Heart left ventricle (tissue), 16 donors: ENCODE measurements around the gene AGAP2. TPM values are rescaled to one million over a fixed set of nuclear protein-coding genes. Genes with fewer than 3 reads are reported as not detected.

Source experiments
- ATAC-seq, 4 donors: fragments of 200-7000 bp; cut with Tn5 transposase; one replicate each; pipeline ENCODE4 v1.9.1; 2020 to 2022; ENCODE audit warnings: moderate library complexity in 4 of 4, mild to moderate bottlenecking in 3 of 4, moderate number of reproducible peaks in 1 of 4
- DNase-seq, 5 donors: peaks; one replicate each; pipeline ENCODE4 v3.0.0-alpha.2; 2020
- H3K27ac ChIP-seq, 12 donors: fragments of 200-600 bp; sonication (generic) in 4 of 12; one replicate each; pipeline versions ENCODE4 v1.5.0 to v1.8.0; 2016 to 2022; ENCODE audit warnings: mild to moderate bottlenecking in 2 of 12
- H3K27me3 ChIP-seq, 9 donors: fragments of 200-600 bp; sonication (generic) in 2 of 9; one replicate each; pipeline versions ENCODE4 v1.5.1 to v1.8.0; 2016 to 2022; ENCODE audit warnings: mild to moderate bottlenecking in 3 of 9
- H3K36me3 ChIP-seq, 9 donors: fragments of 200-600 bp; sonication (generic) in 2 of 9; one replicate each; pipeline versions ENCODE4 v1.5.0 to v1.8.0; 2018 to 2022; ENCODE audit warnings: mild to moderate bottlenecking in 2 of 9
- H3K4me1 ChIP-seq, 12 donors: fragments of 200-600 bp; sonication (generic) in 4 of 12; one replicate each; pipeline versions ENCODE4 v1.5.0 to v1.8.0; 2016 to 2022; ENCODE audit warnings: mild to moderate bottlenecking in 3 of 12
- H3K4me3 ChIP-seq, 12 donors: fragments of 200-600 bp; sonication (generic) in 4 of 12; one replicate each; pipeline versions ENCODE4 v1.5.0 to v1.8.0; 2017 to 2022; ENCODE audit warnings: mild to moderate bottlenecking in 9 of 12, moderate library complexity in 4 of 12
- H3K9me3 ChIP-seq, 12 donors: fragments of 200-600 bp; sonication (generic) in 4 of 12; one replicate each; pipeline versions ENCODE4 v1.5.0 to v1.8.0; 2016 to 2022; ENCODE audit warnings: mild to moderate bottlenecking in 1 of 12
- POLR2A ChIP-seq, 2 donors: fragments of 450-650 bp; IDR thresholded peaks; one replicate each; pipeline ENCODE4 v1.6.1; 2017; ENCODE audit warnings: antibody characterized with exemption in 2 of 2, mild to moderate bottlenecking in 2 of 2, moderate library complexity in 2 of 2
- WGBS, 4 donors: extraction: QIAGEN DNeasy Blood & Tissue Kit in 2 of 4; methylation state at CpG; one replicate each; pipeline versions ENCODE4 v1.1.5 to v1.1.7; 2013 to 2018; 5-methylcytosine and 5-hydroxymethylcytosine counted together
- intact Hi-C, 10 donors: fragments of 100-400 bp; cut with DNase I; formaldehyde crosslinking; loops; one replicate each; pipeline versions ENCODE4 v1.11.1 to v1.14.2; 2022
- polyA plus RNA-seq, 2 donors: library from polyadenylated mRNA; stranded (reverse); fragments of 200-250 nt; gene quantifications; one replicate each; pipeline ENCODE4 v1.2.3, GENCODE V29; 2013
- total RNA-seq, 9 donors: library from RNA; depleted of rRNA in 2 of 9; stranded (reverse); fragments of >200 nt in 2 of 9; fragmentation: NEBNext Ultra II Directional in 3 of 9; extraction: Animal tissue kit (Norgen Biotek cat#: 25700) in 3 of 9; gene quantifications; one replicate each; pipeline versions ENCODE4 v1.1.0 to v1.2.4, GENCODE V29; 2016 to 2023
- TF ChIP-seq, protein P1 (sequence below), 12 donors: fragments of 200-600 bp; sonication (generic) in 4 of 12; IDR thresholded peaks; one replicate each; pipeline versions ENCODE4 v1.5.0 to v1.8.0; 2018 to 2022; ENCODE audit warnings: antibody characterized with exemption in 12 of 12, mild to moderate bottlenecking in 5 of 12
- donor health status: ischemic (EF 13 %, LVEDD 7.1; RV severe dilation, severe dysfunction).
- donor health status: healthy with polysubstance abuse.
- donor health status: DM: no; HTN: yes; CAD: no.
- donor health status: DM: no; HTN: no; CAD: no.
- donor health status: ischemic (EF 25% LVEDD 6.9; RV normal size, moderate dysfunction).
- donor health status: ischemic (EF 25% LVEDD 5.7; RV mildly dilated, moderate dysfunction).
- donor health status: healthy.
- donor health status: DM: yes; HTN: yes; CAD: no.
- donor health status: ischemic (EF 35%, LVEDD 5.7; RV mildly dilated, moderate dysfunction).
- donor health status: nonischemic (EF 11% LVEDD 7.7; RV severe dilation, severe dysfunction).
- donor health status: DM: yes; HTN: yes; CAD: no.
- donor health status: PGD.
- donor health status: ischemic (EF 29% LVEDD 5.4; RV normal size, mild dysfunction).
- donor health status: nonischemic (EF 23%, LVEDD 6.1; RV moderate dilation, normal function).

AGAP2 gene
- total and polyA plus RNA-seq, 11 donors, result 3.9 to 12.0 (median 5.5) TPM

- WGBS, 4 donors, result 3 to 4% (median 3%) methylated on average over 48 to 76 of the region's 76 CpGs
- Histone ChIP-seq H3K27ac (peak overlapping the region in 10 of 12 donors; percentile 13 to 79 (median 54)), H3K4me3 (peak overlapping the region; percentile 64 to 97 (median 72)), H3K9me3 (no peaks in the 10 kb centered on the region), H3K27me3 (no peaks in the 10 kb centered on the region), H3K4me1 (peaks cover 0 to 51% (median 30%) of the 10 kb centered on the region in 12 donors), H3K36me3 (peaks cover 0 to 25% (median 17%) of the 10 kb centered on the region in 9 donors)
- no peak for ATAC-seq
- intact Hi-C loops, result no loop called here
- TF ChIP-seq, protein P1, sequence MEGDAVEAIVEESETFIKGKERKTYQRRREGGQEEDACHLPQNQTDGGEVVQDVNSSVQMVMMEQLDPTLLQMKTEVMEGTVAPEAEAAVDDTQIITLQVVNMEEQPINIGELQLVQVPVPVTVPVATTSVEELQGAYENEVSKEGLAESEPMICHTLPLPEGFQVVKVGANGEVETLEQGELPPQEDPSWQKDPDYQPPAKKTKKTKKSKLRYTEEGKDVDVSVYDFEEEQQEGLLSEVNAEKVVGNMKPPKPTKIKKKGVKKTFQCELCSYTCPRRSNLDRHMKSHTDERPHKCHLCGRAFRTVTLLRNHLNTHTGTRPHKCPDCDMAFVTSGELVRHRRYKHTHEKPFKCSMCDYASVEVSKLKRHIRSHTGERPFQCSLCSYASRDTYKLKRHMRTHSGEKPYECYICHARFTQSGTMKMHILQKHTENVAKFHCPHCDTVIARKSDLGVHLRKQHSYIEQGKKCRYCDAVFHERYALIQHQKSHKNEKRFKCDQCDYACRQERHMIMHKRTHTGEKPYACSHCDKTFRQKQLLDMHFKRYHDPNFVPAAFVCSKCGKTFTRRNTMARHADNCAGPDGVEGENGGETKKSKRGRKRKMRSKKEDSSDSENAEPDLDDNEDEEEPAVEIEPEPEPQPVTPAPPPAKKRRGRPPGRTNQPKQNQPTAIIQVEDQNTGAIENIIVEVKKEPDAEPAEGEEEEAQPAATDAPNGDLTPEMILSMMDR (IDR thresholded peaks at IDR 0.05), result no peak
- TF ChIP-seq POLR2A (IDR thresholded peaks at IDR 0.05), result no peak
- peak in 4 of 5 donors; percentile 39 to 69 (median 48) for DNase-seq
These were observed 17.2 kb upstream of the AGAP2 start for GRCh38 chr12:57755454-57756372.

GRCh38 chr12:57755194-57755453 is 16.6 kb upstream of the AGAP2 start:
- no peak for TF ChIP-seq POLR2A (IDR thresholded peaks at IDR 0.05)
- TF ChIP-seq, protein P1 (IDR thresholded peaks at IDR 0.05), result no peak
- 0 to 3% (median 0%) methylated on average over 9 to 34 of the region's 34 CpGs for WGBS, 4 donors
- ATAC-seq (no peak), DNase-seq (no peak)
- H3K27me3 ChIP-seq, result no peaks in the 10 kb centered on the region
- peaks cover 0 to 31% (median 23%) of the 10 kb centered on the region in 9 donors for H3K36me3 ChIP-seq
- peaks cover 0 to 54% (median 33%) of the 10 kb centered on the region in 12 donors for H3K4me1 ChIP-seq
- H3K27ac ChIP-seq, result peak overlapping the region in 10 of 12 donors; percentile 18 to 79 (median 54)
- no peaks in the 10 kb centered on the region for H3K9me3 ChIP-seq
- intact Hi-C loops, result no loop called here
- H3K4me3 ChIP-seq, result peak overlapping the region; percentile 64 to 97 (median 72)

DNA sequence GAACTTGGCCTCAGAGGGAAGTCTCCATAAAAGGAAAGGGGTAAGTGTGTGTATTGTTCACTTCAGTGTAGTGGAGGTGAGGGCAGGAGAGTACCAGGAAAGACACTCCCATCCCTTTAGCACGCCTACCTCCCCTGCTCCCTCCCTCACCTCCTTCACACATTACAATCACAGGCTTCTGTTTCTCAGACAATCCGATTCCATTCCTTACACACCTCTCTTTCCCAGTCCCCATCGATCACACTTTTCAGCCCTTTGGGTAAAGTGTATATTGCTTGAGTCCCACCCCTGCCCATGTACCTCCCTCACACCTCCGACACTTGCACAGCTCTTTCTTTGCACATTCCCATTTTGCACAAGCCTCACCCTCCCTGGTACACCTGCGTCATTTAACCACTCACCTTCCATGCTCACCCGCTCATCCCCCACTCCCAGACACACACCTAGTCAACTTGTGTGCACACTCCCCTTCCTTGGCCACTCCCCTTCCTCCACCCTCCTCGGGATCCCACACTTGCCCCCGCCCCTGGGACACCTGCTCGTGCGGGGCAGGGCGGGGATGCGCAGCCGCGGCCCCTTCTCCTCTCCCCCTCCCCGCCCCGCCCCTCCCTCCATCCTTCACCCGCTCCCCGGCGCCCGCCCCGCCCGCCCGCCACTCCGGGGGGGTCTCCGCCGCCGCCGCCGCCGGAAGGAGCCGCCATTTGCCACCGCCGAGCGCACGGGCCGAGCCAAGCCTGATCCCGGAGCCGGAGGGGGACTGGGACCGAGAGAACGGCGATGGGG is 16.1 kb upstream of the AGAP2 start, which contains the start of gene MARCHF9:
TSS of gene MARCHF9 (plus strand) at position 693 of the 783 bp plus-strand sequence. CDS start 426 bp downstream, outside the sequence.
- Histone ChIP-seq H3K9me3 (no peaks in the 10 kb centered on the region), H3K4me1 (peaks cover 0 to 54% (median 33%) of the 10 kb centered on the region in 12 donors), H3K36me3 (peaks cover 0 to 36% (median 28%) of the 10 kb centered on the region in 9 donors), H3K4me3 (peak within 1 kb of the TSS; percentile 64 to 97 (median 72)), H3K27me3 (no peaks in the 10 kb centered on the region), H3K27ac (peak within 1 kb of the TSS in 10 of 12 donors; percentile 18 to 79 (median 54))
- DNase-seq (peak; percentile 56 to 77 (median 62)), ATAC-seq (peak in 1 of 4 donors; percentile 3)
- intact Hi-C loops, result loop anchor here in 1 of 10 donors (5.0 kb wide), 1 partner anchor 62 kb away; the partner anchor contains the start of gene OS9
- 0 to 3% (median 1%) methylated on average over 17 to 41 of the region's 41 CpGs for WGBS, 4 donors
- no peak for TF ChIP-seq POLR2A (IDR thresholded peaks at IDR 0.05)
- TF ChIP-seq, protein P1 (IDR thresholded peaks at IDR 0.05), result no peak
